Measurements from ENCODE around the gene BSN.

- TF ChIP-seq EZH2 (IDR thresholded peaks at IDR 0.05; ENCODE audit: borderline replicate concordance, low read depth, low read length, severe bottlenecking): no peak
- no peak for TF ChIP-seq CTCF (IDR thresholded peaks at IDR 0.05; ENCODE audit: borderline replicate concordance, extremely low read depth, low read length, poor library complexity, severe bottlenecking)
Measured at GRCh38 chr3:49712166-49712565, 157.9 kb downstream of the BSN start.

Data from DND-41 (cell line).